Hepatocyte (in vitro differentiated cells): Measurements from ENCODE around the gene SCAMP3. TPM values are rescaled to one million over a fixed set of nuclear protein-coding genes. Genes with fewer than 3 reads are reported as not detected.
A peak's percentile ranks its signal among the peaks of the same experiment; 100 is the strongest.
"Not testable (repeated sequence)": the region's sequence is repeated elsewhere in the genome, so short reads cannot be mapped to it uniquely, and the experiment has no call there.

Source experiments
- DNase-seq: peaks from one replicate; pipeline ENCODE4 v3.0.0-alpha.2; 2016; ENCODE audit warnings: low spot score
- H2AFZ ChIP-seq: fragments of 200-600 bp; sonication (generic); 2 replicates; pipeline ENCODE4 v1.6.0; 2016; ENCODE audit warnings: antibody characterized with exemption, mild to moderate bottlenecking
- H3K27ac ChIP-seq: fragments of 200-600 bp; sonication (generic); 2 replicates; pipeline ENCODE4 v1.5.1; 2016; ENCODE audit warnings: mild to moderate bottlenecking
- H3K27me3 ChIP-seq: fragments of 200-600 bp; sonication (generic); 2 replicates; pipeline ENCODE4 v1.6.1; 2016
- H3K36me3 ChIP-seq: fragments of 200-600 bp; sonication (generic); replicated peaks from 2 replicates; pipeline ENCODE4 v1.5.1; 2016; ENCODE audit warnings: low read depth; ENCODE audit not compliant: insufficient read depth
- H3K4me1 ChIP-seq: fragments of 200-600 bp; sonication (generic); 2 replicates; pipeline ENCODE4 v1.5.1; 2016; ENCODE audit warnings: mild to moderate bottlenecking, moderate library complexity; ENCODE audit not compliant: insufficient read depth
- H3K4me2 ChIP-seq: fragments of 200-600 bp; sonication (generic); 2 replicates; pipeline ENCODE4 v1.6.0; 2016
- H3K4me3 ChIP-seq: fragments of 200-600 bp; sonication (generic); 2 replicates; pipeline ENCODE4 v1.5.1; 2016; ENCODE audit warnings: mild to moderate bottlenecking
- H3K79me2 ChIP-seq: fragments of 200-600 bp; sonication (generic); 2 replicates; pipeline ENCODE4 v1.6.0; 2017; ENCODE audit warnings: mild to moderate bottlenecking
- H3K9me2 ChIP-seq: fragments of 200-600 bp; sonication (generic); replicated peaks from 2 replicates; pipeline ENCODE4 v1.6.0; 2017; ENCODE audit warnings: mild to moderate bottlenecking; ENCODE audit not compliant: insufficient read depth
- H3K9me3 ChIP-seq: fragments of 200-600 bp; sonication (generic); 2 replicates; pipeline ENCODE4 v1.5.1; 2016; ENCODE audit warnings: low read depth, mild to moderate bottlenecking
- H4K20me1 ChIP-seq: fragments of 200-600 bp; sonication (generic); 2 replicates; pipeline ENCODE4 v1.6.0; 2016; ENCODE audit warnings: mild to moderate bottlenecking; ENCODE audit not compliant: insufficient read depth, poor library complexity, severe bottlenecking
- CTCF ChIP-seq: fragments of 200-600 bp; sonication (generic); IDR thresholded peaks from 2 replicates; pipeline ENCODE4 v1.5.1; 2016; ENCODE audit warnings: antibody characterized with exemption, mild to moderate bottlenecking; ENCODE audit not compliant: poor library complexity
- EZH2 ChIP-seq: fragments of 200-600 bp; sonication (generic); IDR thresholded peaks from 2 replicates; pipeline ENCODE4 v1.6.1; 2016; ENCODE audit warnings: antibody characterized with exemption, mild to moderate bottlenecking, borderline replicate concordance
- EZH2phosphoT487 ChIP-seq: fragments of 200-600 bp; sonication (generic); IDR thresholded peaks from one replicate; pipeline ENCODE4 v1.6.1; 2018; ENCODE audit warnings: antibody characterized with exemption, mild to moderate bottlenecking, low read depth, moderate library complexity; ENCODE audit not compliant: unreplicated experiment, severe bottlenecking
- WGBS: methylation state at CpG from one replicate; pipeline ENCODE4 v1.1.6; 2016; ENCODE audit warnings: low lambda C conversion rate; ENCODE audit errors: missing lambda C conversion rate; 5-methylcytosine and 5-hydroxymethylcytosine counted together
- polyA plus RNA-seq: library from polyadenylated mRNA; unstranded; fragments of >200 nt; fragmentation: Nextera tagmentation; extraction: Ambion mirVana; gene quantifications from 2 replicates; pipeline ENCODE4 v1.2.1, GENCODE V29; 2016
- total RNA-seq: library from RNA; depleted of rRNA; stranded (reverse); fragments of >200 nt; gene quantifications from 2 replicates; pipeline ENCODE4 v1.2.3, GENCODE V29; 2014

SCAMP3 gene
- total and polyA plus RNA-seq, 2 experiments from 2014 or later, result 45.7 to 114 TPM

DNA sequence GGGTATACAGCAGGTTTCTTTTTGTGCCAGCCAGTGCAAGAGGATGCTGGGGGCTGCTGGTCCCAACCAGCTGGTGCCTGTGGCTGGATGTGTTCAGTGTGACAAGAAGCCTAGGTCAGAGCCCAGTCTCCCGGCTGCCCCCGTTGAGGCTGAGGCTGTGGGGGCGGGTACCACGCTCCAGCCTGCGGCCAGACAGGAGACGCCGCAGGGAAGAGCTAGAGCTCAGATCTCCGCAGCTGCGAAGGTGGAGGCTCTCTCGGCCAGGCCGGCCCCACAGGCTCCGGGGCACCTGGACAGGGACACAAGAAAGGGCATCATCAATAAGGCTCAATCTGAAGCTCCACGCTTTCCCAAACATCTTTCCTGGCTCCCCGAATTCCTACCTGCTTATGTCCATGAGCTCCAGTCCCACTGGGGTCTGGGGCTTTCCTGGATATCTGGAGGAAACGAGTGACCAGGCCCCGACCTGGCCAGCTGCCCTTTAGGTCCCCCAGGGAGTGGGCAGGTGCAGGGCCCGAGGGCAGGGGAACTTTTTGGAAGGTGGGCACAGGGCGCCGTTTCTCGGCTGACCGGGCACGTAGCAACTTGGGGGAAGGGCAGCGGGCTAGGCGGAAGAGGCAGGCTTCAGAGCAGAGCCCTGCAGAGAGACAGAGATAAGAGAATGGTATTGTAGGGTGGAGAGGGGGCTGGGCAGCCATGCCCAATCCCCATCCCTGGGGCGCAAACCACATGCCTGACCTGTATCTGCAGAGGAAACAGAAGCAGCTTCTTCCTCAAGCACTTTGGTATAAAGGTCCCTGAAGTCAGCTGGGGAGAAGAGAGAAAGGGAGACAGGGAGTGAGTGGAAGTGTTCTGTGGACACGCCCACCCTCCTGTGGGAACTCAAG, 14.2 kb downstream of the SCAMP3 start:
- peaks cover 8% of the 10 kb centered on the region for H3K79me2 ChIP-seq
- no peaks in the 10 kb centered on the region for H3K27me3 ChIP-seq
- no peaks in the 10 kb centered on the region for H3K9me3 ChIP-seq
- no peak overlapping the region for H3K27ac ChIP-seq
- H3K4me3 ChIP-seq, result no peak overlapping the region
- H3K4me1 ChIP-seq, result peaks cover 14% of the 10 kb centered on the region
- H3K4me2 ChIP-seq, result no peak overlapping the region
- TF ChIP-seq CTCF, result no peak
- H3K9me2 ChIP-seq, result no peaks in the 10 kb centered on the region
- H2AFZ ChIP-seq, result no peak overlapping the region
- H4K20me1 ChIP-seq, result no peaks in the 10 kb centered on the region
- WGBS, result 96% methylated on average over 26 of the region's 26 CpGs
- no peak for DNase-seq
- H3K36me3 ChIP-seq, result no peaks in the 10 kb centered on the region

GRCh38 chr1:155246796-155247195, 15.4 kb downstream of the SCAMP3 start:
- H3K4me3 ChIP-seq, H3K27me3 ChIP-seq, DNase-seq, H2AFZ ChIP-seq, H3K36me3 ChIP-seq, H4K20me1 ChIP-seq, H3K9me3 ChIP-seq, H3K27ac ChIP-seq, H3K4me2 ChIP-seq, H3K9me2 ChIP-seq: not testable (repeated sequence)
- H3K4me1 ChIP-seq, result peaks cover 20% of the 10 kb centered on the region
- WGBS, result 100% methylated on average over 3 of the region's 3 CpGs
- peaks cover 13% of the 10 kb centered on the region for H3K79me2 ChIP-seq

- Histone ChIP-seq H2AFZ (peak overlapping the region; percentile 80), H3K27me3 (no peaks in the 10 kb centered on the region), H4K20me1 (no peaks in the 10 kb centered on the region), H3K9me3 (no peaks in the 10 kb centered on the region), H3K27ac (peak overlapping the region; percentile 74), H3K36me3 (no peaks in the 10 kb centered on the region), H3K4me3 (peak overlapping the region; percentile 21), H3K4me2 (peak overlapping the region; percentile 84), H3K4me1 (peaks cover 15% of the 10 kb centered on the region), H3K79me2 (peaks cover 11% of the 10 kb centered on the region), H3K9me2 (no peaks in the 10 kb centered on the region)
- 66% methylated on average over 8 of the region's 8 CpGs for WGBS
- no peak for TF ChIP-seq EZH2phosphoT487
- TF ChIP-seq EZH2, result no peak
- no peak for TF ChIP-seq CTCF
- no peak for DNase-seq
Measured at GRCh38 chr1:155245163-155245524, 17.0 kb downstream of the SCAMP3 start.

- TF ChIP-seq CTCF (peak; percentile 63), EZH2 (no peak)
- peak overlapping the region; percentile 26 for H3K4me3 ChIP-seq
- no peaks in the 10 kb centered on the region for H3K27me3 ChIP-seq
- no peaks in the 10 kb centered on the region for H4K20me1 ChIP-seq
- no peaks in the 10 kb centered on the region for H3K9me3 ChIP-seq
- peak overlapping the region; percentile 75 for H3K27ac ChIP-seq
- H3K4me1 ChIP-seq, result peaks cover 15% of the 10 kb centered on the region
- peaks cover 11% of the 10 kb centered on the region for H3K79me2 ChIP-seq
- DNase-seq, result peak; percentile 98
- H3K4me2 ChIP-seq, result peak overlapping the region; percentile 84
- H3K9me2 ChIP-seq, result no peaks in the 10 kb centered on the region
- WGBS, result 1% methylated on average over 51 of the region's 53 CpGs
- no peaks in the 10 kb centered on the region for H3K36me3 ChIP-seq
- H2AFZ ChIP-seq, result peak overlapping the region; percentile 80
Measured at GRCh38 chr1:155244368-155245162, 17.6 kb downstream of the SCAMP3 start.
